NOMO-1 treated with DMSO at 0.1 percent for 48 hours (cell line): ENCODE measurements around the gene PTPRN2.
"Not testable (repeated sequence)": the region's sequence is repeated elsewhere in the genome, so short reads cannot be mapped to it uniquely, and the experiment has no call there.

Experiments used
- DNase-seq: peaks from one replicate; lab custom pipeline; 2025; ENCODE audit not compliant: unreplicated experiment; lab: John Stamatoyannopoulos, UW

PTPRN2 gene

GRCh38 chr7:157994319-157994718 is 593.3 kb downstream of the PTPRN2 start:
- DNase-seq = no peak

DNA sequence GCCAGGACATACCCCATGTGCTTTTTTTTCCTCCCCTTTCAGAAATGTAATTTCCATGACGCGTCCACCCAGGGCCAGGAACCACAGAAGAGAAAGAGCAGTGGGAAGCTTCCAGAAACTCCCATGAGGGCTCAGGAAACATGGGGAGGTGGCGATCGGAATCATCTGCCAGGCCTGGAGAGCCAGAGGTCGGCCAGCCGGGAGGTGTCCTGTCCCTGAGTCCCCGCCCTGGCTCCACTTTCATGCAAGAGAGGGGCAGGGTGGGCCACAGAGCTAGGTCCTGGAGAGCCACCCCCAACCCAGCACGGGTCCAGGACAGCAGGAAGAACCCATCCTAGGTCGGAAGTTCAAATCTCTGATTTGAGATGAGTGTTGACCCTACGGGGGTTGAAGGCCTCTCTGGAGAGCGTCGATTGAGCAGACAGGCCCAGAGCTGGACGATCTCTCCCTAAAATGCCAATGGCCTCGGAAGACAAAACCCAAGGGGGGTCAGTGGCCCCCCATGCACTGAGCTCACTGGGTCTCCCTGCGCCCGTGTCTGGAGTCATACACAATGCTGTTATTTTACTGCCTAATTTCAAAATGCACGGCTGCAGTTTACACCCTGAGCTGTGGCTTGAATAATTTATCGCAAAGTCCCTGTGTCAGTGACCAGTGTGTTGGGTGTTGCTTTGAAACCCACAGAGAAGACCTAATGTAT is 594.1 kb downstream of the PTPRN2 start:
- no peak for DNase-seq

- DNase-seq = no peak
Measured at GRCh38 chr7:157992511-157993160, 595.0 kb downstream of the PTPRN2 start.

DNA sequence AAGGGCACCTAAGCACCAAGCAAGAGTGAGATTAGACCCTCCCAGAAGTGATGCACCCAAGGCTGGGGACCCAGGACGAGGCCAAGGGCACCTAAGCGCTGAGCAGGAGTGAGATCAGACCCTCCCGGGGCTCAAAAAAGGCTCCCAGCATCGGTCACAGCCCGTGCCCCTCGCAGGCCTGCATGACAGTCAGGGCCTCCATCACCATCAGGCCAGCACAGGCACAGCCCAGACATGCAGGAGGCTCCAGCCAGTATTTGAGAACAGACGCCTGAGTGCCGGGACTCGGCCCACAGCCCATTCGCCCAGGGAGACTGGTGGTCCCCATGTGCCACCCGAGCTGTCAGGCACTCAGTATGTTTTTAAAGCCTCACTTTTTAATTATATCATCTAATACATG is 595.9 kb downstream of the PTPRN2 start:
- no peak for DNase-seq

- DNase-seq = no peak
Measured at GRCh38 chr7:157991351-157991750, 596.3 kb downstream of the PTPRN2 start.

GRCh38 chr7:157990881-157991250 is 596.8 kb downstream of the PTPRN2 start:
- no peak for DNase-seq

GRCh38 chr7:157990226-157990880 is 597.3 kb downstream of the PTPRN2 start:
- no peak for DNase-seq

GRCh38 chr7:157989589-157989988 is 598.0 kb downstream of the PTPRN2 start:
- DNase-seq = no peak

DNA sequence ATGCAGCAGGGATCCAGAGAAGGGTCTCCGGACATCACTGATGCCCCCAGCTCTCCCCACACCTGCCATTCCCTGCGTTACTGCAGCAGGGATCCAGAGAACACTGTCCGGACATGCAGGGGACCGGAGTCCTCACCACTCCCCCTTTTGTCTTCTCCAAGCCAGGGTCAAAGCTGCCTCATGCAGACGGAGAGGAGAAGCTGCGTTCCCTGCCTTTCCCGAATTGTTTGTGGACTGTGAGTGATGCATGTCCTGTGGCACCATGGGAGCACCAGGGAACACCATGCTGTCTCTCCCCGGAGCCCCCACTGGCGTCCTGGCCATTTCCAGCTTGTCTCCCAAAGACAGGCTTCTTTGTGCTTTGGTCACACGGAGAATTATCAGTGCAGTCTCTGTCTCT is 599.7 kb downstream of the PTPRN2 start:
- DNase-seq = no peak

GRCh38 chr7:157986051-157986450 is 601.6 kb downstream of the PTPRN2 start:
- no peak for DNase-seq

DNA sequence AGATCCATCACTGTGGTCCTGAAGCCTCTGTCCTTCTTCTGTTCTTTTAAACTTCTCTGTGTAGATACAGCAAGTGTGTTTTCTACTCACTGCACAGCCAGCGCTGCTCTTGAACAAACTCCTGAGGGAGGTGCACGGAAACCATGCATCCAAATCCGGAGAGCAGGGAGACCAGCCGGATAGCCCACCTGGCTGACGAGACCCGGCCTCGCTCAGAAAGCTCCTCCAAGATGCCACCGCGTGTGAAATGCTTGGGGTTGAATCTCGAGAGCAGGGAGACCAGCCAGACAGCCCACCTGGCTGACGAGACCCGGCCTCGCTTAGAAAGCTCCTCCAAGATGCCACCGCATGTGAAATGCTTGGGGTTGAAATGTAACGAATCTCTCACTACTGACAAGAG is 602.0 kb downstream of the PTPRN2 start:
- DNase-seq = no peak

DNA sequence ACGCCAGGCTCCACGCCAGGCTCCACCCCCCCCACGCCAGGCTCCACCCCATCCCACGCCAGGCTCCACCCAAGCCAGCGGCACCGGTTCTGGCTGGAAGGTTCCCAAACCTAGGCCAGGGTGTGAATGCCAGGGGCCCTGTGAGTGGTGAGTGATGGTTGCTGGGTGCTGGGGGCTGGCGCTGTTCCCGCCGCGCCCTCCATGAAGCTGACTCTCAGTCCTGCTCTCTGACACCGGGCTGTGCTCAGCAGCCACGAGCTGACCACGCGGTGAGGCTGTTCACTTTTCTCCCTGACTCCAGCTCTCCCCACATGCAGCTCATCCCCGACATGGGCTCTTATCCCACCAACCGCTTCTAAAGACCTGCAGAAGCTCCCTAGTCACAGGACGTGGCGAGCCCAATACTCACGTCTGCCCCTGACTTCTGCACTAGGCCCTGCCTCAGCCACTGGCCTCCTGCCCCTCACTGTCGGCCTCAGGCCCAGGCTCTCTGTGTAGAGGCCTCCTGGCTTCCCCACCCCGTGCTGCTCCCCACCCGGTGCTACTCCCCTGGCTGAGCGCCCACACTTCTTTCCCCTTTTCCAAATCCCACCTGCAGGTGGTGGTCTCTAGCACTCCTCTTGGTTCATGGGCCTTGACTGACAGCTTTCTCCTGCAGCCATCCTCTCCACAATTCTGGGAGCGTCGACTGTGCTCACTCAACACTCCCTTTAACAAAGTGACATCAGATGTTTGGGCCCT is 603.0 kb downstream of the PTPRN2 start:
- no peak for DNase-seq

- no peak for DNase-seq
Measured at GRCh38 chr7:157983502-157984422, 603.9 kb downstream of the PTPRN2 start.

DNA sequence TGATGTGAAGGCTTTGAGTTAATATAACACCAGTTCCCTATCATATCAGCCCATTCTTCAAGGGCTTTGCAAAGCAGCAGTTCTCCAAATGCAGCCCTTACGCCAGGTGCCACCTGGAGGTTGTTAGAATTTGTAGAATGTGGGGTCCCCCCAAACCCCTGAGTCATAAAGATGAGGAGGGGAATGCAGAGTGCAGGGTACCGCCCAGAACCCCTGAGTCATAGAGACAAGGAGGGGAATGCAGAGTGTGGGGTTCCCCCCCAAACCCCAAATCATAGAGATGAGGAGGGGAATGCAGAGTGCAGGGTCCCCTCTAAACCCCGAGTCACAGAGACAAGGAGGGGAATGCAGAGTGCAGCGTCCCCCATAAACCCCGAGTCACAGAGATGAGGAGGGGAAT is 605.8 kb downstream of the PTPRN2 start:
- no peak for DNase-seq

- DNase-seq = no peak
Measured at GRCh38 chr7:157980774-157981173, 606.8 kb downstream of the PTPRN2 start.

DNA sequence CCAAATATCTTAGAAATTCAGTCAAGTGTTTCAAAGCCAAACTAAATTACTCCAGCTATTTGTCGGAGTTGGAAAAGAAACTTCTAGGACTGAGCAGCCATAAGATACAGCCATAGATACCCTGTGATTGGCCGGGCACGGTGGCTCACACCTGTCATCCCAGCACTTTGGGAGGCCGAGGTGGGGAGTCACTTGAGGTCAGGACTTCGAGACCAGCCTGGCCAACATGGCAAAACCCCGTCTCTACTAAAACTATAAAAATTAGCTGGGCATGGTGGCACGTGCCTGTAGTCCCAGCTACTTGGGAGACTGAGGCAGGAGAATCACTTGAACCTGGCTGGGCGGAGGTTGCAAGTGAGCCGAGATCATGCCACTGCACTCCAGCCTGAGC is 607.3 kb downstream of the PTPRN2 start:
- not testable (repeated sequence) for DNase-seq

- DNase-seq = peak; percentile 7
Measured at GRCh38 chr7:157979636-157980340, 607.8 kb downstream of the PTPRN2 start.

DNA sequence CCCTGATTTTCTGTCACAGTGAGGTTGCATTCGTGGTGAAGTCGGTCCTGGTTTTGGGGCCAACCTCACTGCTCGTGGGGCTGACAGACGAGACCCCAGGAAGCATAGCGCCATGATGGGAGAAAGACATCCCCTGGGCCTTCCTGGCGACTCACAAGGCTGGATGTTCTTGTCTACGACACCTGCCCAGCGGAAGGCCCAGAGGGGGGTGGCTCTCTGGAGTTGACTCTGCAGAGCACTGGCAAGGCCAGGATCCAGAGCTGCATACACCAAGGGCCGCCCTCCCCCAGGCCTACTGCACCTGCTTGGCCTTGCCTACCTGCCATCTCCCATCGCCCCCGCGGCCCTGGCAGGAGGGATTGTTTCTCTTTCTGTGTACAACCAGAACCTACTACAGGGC is 608.9 kb downstream of the PTPRN2 start:
- DNase-seq = no peak

DNA sequence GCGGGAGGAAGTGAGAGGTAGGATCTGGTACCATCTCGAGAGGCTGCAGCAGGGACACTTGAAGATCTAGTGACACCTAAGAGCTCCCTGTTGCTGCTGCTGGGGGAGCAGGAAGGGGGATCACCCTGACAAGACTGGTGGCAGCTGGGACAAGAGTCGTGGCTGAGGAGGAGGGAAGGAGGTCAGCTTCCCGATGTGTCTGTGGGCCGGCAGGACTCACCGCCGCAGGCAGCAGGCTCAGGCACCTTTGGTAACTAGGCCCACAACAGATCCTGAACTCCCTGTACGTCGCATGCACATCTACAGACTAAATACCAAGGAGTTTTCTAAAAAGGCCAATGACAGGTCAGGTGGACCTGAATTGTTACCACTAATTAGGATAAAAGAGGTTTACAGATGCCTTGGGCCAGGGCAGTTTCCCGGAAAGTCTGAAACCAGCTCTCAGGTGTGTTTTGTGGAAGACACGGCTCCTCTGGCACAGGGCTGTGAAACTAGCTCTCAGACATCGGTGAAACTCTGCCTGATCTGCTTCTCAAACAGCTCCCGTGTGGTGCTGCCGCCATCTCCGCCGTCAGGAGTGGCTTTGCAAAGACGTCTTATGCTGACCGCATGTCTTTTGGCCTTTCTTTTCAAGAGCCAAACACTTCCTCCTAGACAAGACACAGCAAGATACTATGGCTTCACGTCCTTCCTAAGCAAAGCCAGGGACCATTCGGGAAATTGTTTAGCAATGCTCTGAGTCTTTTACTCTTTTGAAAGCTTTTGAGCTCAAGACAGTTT is 609.7 kb downstream of the PTPRN2 start:
- no peak for DNase-seq
